ENCODE measurements around the gene EBF3. TPM values are rescaled to one million over a fixed set of nuclear protein-coding genes. Genes with fewer than 3 reads are reported as not detected.

Gene EBF3
- total RNA-seq, 1 experiment from 2014 or later, result 56.2 TPM

- BruUV-seq (replicated peaks), result no TSS peak
Measured at GRCh38 chr10:129978322-129978721, 14.2 kb upstream of the EBF3 start.

GRCh38 chr10:129977794-129978193 is 13.7 kb upstream of the EBF3 start:
- H3K4me3 ChIP-seq (ENCODE audit: low read depth, low read length, poor library complexity, severe bottlenecking), result no peak overlapping the region
- no peak overlapping the region for H3K27ac ChIP-seq (ENCODE audit: low read depth, low read length, poor library complexity, severe bottlenecking)
- intact Hi-C loops (cut with micrococcal nuclease; ENCODE audit: unreplicated experiment), result loop anchor here (10.0 kb wide), 1 partner anchor 147 kb away; no protein-coding TSS in a partner anchor
- no peaks in the 10 kb centered on the region for H3K4me1 ChIP-seq (ENCODE audit: insufficient read depth, low read length, poor library complexity, severe bottlenecking)
- POLR2A ChIA-PET (ENCODE audit: low non-redundant PET), result no interaction called here
- peaks cover 5% of the 10 kb centered on the region for H3K9me3 ChIP-seq (ENCODE audit: low read depth, low read length, poor library complexity, severe bottlenecking)
- H3K36me3 ChIP-seq (ENCODE audit: insufficient read depth, low read length, poor library complexity, severe bottlenecking), result no peaks in the 10 kb centered on the region
- CTCF ChIA-PET, result no interaction called here
- no peak for TF ChIP-seq CTCF (conservative IDR thresholded peaks at IDR 0.05; ENCODE audit: low read depth, low read length)
- TF ChIP-seq EZH2 (IDR thresholded peaks at IDR 0.05; ENCODE audit: borderline replicate concordance, low read depth, low read length, poor library complexity, severe bottlenecking), result no peak
- no TSS peak for BruUV-seq (replicated peaks)
- H3K27me3 ChIP-seq (replicated peaks; ENCODE audit: insufficient read depth, low read depth, low read length, poor library complexity), result peaks cover 19% of the 10 kb centered on the region
- DNase-seq (ENCODE audit: low spot score), result no peak

More at GRCh38 chr10:129978322-129978721, 14.2 kb upstream of the EBF3 start:
- H3K27ac ChIP-seq (ENCODE audit: low read depth, low read length, poor library complexity, severe bottlenecking), result no peak overlapping the region
- ChIA-PET CTCF (no interaction called here), POLR2A (ENCODE audit: low non-redundant PET) (no interaction called here)
- no peaks in the 10 kb centered on the region for H3K36me3 ChIP-seq (ENCODE audit: insufficient read depth, low read length, poor library complexity, severe bottlenecking)
- H3K27me3 ChIP-seq (replicated peaks; ENCODE audit: insufficient read depth, low read depth, low read length, poor library complexity), result peaks cover 16% of the 10 kb centered on the region
- TF ChIP-seq EZH2 (IDR thresholded peaks at IDR 0.05; ENCODE audit: borderline replicate concordance, low read depth, low read length, poor library complexity, severe bottlenecking) (no peak), CTCF (conservative IDR thresholded peaks at IDR 0.05; ENCODE audit: low read depth, low read length) (no peak)
- H3K4me1 ChIP-seq (ENCODE audit: insufficient read depth, low read length, poor library complexity, severe bottlenecking), result no peaks in the 10 kb centered on the region
- intact Hi-C loops (cut with micrococcal nuclease; ENCODE audit: unreplicated experiment), result loop anchor here (10.0 kb wide), 1 partner anchor 146 kb away; no protein-coding TSS in a partner anchor
- DNase-seq (ENCODE audit: low spot score), result no peak
- no peak overlapping the region for H3K4me3 ChIP-seq (ENCODE audit: low read depth, low read length, poor library complexity, severe bottlenecking)
- peaks cover 10% of the 10 kb centered on the region for H3K9me3 ChIP-seq (ENCODE audit: low read depth, low read length, poor library complexity, severe bottlenecking)

- TF ChIP-seq EZH2 (IDR thresholded peaks at IDR 0.05; ENCODE audit: borderline replicate concordance, low read depth, low read length, poor library complexity, severe bottlenecking) (no peak), CTCF (conservative IDR thresholded peaks at IDR 0.05; ENCODE audit: low read depth, low read length) (no peak)
- no peak overlapping the region for H3K27ac ChIP-seq (ENCODE audit: low read depth, low read length, poor library complexity, severe bottlenecking)
- POLR2A ChIA-PET (ENCODE audit: low non-redundant PET), result no interaction called here
- peaks cover 18% of the 10 kb centered on the region for H3K27me3 ChIP-seq (replicated peaks; ENCODE audit: insufficient read depth, low read depth, low read length, poor library complexity)
- no peaks in the 10 kb centered on the region for H3K36me3 ChIP-seq (ENCODE audit: insufficient read depth, low read length, poor library complexity, severe bottlenecking)
- no peak overlapping the region for H3K4me3 ChIP-seq (ENCODE audit: low read depth, low read length, poor library complexity, severe bottlenecking)
- CTCF ChIA-PET, result no interaction called here
- BruUV-seq (replicated peaks), result no TSS peak
- intact Hi-C loops (cut with micrococcal nuclease; ENCODE audit: unreplicated experiment), result loop anchor here (5.0 to 10.0 kb wide), 4 partner anchors 151 to 1761 kb away; no protein-coding TSS in a partner anchor
- no peaks in the 10 kb centered on the region for H3K9me3 ChIP-seq (ENCODE audit: low read depth, low read length, poor library complexity, severe bottlenecking)
- H3K4me1 ChIP-seq (ENCODE audit: insufficient read depth, low read length, poor library complexity, severe bottlenecking), result peaks cover 16% of the 10 kb centered on the region
- DNase-seq (ENCODE audit: low spot score), result no peak
Measured at GRCh38 chr10:129973674-129974059, 9.6 kb upstream of the EBF3 start.

Data from A673 (cell line).